SK-MEL-5 (cell line): ENCODE measurements around the gene CHI3L2. TPM values are rescaled to one million over a fixed set of nuclear protein-coding genes. Genes with fewer than 3 reads are reported as not detected.

ENCODE experiments used
- DNase-seq: peaks from one replicate; pipeline ENCODE4 v3.0.0-alpha.2; 2016; ENCODE audit warnings: low read depth, low spot score
- in situ Hi-C: cut with HindIII; loops from 2 replicates; pipeline ENCODE4 v1.10.0; 2016; ENCODE audit warnings: low sequenced_read_pairs, high pct_unique_total_duplicates, low pct_unique_long_range_greater_than_20kb
- total RNA-seq: library from RNA; depleted of rRNA; stranded (reverse); fragments of >200 nt; shearing (Covaris generic); gene quantifications from 2 replicates; pipeline ENCODE4 v1.2.3, GENCODE V29; 2014

The CHI3L2 gene
- total RNA-seq, 1 experiment from 2014 or later = 0.55 TPM

DNA sequence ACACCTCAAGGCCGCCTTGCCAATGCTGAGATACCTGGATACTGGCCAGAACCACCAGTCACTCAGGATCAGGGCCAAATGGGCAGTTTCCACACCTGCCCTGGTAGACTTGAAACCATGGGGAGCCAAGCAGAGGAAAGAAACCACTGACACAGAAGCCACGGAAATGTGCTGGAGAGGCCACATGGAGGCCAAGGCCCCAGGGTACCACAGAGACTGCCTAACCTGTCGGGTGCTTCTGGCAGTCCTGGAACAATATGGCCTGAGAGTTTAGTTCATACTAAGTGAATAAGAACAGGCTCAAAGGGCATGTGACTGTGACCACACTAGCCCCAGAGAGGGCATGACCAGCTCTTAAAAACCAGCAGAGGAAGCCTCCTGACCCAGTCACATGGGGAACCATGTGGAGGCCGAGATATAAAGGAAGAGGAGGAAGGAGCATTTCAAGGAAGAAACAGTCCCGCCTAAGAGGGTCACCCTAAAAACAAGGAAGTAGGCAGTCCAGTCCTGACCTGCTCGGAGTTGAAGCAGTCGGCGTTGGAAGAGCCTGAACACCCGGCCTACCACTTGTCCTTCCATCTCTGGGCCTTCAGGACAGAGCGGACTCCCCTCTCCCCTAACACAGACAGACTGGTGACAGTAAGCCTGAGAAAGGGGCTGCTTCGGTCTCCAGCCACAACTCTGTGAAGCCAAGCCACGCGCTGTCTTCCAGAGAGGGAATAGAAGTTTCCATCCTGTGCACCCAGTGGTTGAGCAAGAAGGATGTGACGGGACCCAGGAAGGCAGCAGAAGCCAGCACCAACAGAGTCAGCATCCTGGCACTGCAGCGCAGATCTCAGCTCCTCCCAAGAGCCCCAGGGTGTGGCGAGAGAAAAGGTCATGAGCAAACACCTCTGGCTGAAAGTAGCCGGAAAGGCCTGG, 27.4 kb upstream of the CHI3L2 start, which contains the start of gene DENND2D:
TSS of gene DENND2D (minus strand) at position 766 of the 921 bp plus-strand sequence. CDS start at position 579, 187 bp downstream.
- DNase-seq = peak; percentile 52
- in situ Hi-C loops = no loop called here

DNA sequence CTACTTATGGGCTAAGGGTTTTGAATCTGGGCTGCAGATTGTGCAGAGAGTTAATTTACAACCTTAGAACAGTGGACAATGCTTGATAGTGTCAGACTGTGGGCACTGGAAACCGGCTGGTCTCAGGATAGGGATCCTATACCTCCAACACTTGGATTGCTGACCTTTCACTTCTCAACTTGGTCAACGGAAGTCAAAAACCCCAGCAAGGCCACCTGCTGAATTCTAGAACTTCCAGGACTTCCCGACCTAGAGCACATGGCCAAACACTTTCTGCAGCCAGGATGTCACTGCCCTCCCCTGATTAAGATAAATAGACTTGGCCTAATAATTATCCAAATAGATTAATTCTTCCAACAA, 26.7 kb upstream of the CHI3L2 start:
- no peak for DNase-seq
- in situ Hi-C loops = no loop called here

DNA sequence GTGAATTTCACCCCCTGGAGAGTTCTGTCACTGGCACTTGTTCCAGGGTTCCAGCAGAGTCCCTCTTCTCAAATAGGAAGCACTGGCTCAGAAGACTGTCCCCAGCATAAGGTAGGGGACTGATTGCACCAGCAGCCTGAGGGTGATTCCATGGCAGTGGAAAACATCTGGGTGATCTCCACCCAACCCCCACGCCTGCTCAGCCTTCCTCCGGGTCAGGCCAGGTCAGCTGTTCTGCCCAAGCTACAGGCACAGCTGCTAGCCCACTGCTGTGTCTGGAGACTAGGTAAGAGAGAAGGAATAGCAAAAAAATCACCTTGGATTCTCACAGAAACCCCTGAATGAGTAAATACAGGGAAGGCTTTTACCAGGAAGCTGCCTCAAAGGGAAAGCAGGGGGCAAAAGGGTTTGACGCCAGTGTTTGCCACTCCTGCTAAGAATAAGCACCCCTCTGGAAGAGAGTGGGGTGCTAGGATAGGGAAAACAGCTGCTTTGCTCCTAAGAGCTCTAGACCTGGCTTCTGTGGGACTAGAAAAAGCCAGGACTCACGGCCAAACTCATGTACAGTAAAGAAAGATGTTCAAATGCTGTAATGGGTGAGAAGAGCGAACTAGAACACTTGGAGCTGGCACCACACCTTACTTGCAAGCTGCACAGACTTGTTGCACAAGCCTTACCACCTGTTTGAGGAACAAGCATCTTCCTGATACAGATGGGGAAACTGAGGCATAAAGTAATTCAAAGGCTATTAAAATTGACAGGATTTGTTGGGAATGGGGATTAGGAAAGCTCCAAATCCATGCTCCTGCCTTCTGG, 26.0 kb upstream of the CHI3L2 start:
- in situ Hi-C loops = no loop called here

DNA sequence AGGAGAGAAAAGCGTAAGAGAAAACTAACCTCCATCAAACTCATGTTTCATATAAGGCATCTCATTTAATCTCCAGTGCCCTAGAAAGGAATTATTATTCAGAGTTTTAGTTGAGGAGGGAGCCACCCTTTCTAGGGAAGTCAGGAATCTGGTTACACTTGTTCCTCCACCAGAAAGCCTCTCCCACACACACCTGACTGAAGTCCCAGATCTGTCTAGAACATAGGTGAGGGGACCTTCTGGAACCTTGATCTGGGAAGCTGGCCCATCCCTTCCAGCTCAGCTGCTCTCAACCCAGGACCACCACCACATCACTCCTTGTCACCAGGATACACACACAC, 25.2 kb upstream of the CHI3L2 start:
- in situ Hi-C loops = no loop called here
- DNase-seq = no peak

More for the DNA sequence above, 26.0 kb upstream of the CHI3L2 start:
- no peak for DNase-seq

DNA sequence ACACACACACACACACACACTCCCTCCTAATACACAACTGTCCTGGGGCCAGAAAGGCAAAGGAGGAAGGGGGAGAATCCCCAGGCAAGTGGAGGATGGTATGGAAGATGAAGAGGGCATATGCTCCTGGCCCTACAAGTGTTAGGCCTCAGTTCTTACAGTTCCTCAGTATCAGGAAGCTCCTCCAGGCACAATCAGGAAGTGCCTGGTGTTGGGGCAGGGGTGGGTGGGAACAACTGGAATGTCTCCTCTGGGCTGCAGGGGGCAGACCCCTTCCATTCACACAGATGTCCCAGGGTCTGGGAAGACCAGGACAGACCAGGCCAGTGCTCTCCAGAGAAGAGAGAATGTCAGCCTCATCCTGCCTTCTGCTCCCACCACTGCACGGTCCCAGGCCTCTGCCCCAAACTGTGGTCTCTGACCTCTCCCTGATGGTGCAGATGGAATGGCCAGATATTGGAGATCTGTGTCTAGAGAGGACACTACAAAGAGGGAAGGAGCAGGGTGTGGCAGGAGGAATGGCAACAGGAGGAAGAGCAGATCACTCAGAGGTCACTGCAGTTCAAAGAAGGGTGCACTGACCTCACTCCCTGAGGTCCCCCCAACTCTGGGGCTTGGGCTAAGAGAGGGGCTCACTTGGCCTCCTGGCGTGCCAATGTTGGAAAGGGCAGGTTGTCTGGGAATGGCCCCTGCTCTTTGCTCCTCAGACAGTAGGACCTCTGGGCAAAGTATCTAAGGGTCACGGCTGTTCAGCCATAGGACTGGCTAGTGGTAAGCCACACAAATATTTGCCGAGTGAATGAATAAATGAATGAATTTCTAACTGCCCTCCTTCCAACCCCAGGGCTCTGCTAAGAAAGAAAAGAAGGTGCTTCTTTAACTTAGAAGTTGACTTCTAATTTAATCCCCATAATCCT, 24.5 kb upstream of the CHI3L2 start:
- no peak for DNase-seq
- in situ Hi-C loops = no loop called here

DNA sequence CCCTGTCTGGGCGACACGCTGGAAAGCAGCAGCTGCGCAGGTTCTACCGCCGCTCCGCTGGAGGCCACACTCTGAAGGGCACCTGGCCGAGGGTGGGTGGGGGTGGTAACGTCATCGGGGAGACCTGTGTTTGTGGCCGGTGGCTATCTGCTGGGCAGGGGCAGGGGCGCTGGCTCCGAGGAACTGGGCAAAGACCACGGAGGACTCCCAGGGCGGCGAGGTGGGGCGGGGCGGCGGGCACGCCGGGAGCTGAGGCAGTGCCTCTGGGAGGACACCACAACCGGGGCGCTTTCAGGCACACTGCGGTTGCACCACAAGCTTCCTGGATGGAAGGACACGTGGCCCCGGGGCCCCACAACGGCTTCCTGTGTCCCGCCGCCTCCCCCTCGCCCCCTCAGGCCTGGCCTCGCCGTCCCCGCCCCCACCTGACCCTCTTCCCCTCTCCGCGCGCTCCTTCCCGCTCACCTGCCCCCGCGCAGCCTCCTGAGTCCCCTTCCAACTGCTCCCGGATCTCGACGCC, 23.8 kb upstream of the CHI3L2 start:
- in situ Hi-C loops = no loop called here
- DNase-seq = no peak

DNA sequence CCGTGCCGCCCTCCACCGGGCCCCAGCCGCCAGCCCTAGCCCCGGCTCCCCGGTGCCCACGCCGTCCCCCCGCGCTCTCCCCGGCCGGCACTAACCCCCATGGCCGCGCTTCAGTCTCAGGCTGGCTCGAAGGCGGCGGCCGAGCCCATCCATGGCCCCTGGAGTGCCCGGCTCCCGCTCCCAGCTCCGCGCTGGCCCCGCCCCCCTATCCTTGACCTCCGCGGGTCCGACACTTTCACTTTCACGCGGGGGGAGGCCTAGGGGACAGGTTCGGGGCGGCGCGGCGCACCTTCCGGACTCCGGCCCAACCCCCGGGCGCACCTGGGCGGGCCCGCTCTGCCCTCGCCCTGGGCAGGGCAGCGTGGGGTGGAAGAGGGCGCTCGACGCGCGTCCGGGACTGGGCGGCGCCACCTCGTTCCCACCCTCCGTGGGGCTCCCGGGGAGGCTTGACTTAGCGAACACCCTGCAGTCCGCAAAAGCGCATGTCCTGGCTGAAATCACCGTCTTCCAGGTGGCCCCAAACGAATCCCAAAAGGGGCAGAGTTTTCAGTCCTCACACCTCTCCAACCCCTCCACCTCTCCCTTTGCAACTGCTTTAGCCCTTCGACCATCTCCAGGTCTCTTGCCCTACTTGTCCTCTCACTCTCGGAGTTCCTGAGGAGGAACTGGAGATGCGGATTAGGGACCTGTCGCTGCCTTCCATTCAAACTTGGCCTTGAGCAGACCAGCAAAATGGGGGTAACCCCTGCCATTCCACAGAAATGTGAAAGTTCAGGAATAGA, 23.1 kb upstream of the CHI3L2 start:
- in situ Hi-C loops = no loop called here
- no peak for DNase-seq

DNA sequence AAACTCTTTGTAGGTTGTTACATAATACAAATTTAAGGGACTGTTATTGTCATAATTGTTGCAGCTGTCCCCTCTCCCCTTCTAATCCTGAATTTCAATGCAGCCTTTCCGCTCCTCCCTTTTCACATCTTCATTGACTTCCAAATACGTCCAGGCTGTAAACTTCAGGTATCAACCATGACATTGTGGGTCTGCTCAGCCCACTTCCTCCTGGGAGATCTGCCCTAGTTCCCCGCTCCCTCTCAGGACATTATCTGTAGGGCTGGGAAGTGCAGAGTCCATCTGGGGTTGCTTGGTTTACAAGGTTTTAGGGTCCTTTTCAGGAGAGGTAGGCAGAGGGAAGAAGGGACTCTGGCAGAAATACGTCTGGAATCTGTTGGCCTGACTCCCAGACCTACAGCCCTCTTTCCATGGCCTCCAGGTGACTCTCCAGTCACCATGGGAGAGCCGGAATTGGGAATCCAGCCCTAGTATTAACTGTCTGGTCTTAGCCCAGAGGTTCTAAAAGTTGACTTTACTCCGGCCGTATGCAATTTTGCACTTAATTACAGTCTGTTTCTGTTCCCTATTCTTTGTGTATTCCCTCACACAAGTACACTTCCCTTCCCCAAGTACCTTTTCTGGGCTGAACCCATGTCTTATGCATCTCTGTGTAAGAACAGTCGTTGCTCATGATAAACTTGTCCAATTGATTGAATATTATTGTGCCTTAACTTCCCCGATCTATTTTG, 22.4 kb upstream of the CHI3L2 start:
- no peak for DNase-seq
- in situ Hi-C loops = no loop called here

DNA sequence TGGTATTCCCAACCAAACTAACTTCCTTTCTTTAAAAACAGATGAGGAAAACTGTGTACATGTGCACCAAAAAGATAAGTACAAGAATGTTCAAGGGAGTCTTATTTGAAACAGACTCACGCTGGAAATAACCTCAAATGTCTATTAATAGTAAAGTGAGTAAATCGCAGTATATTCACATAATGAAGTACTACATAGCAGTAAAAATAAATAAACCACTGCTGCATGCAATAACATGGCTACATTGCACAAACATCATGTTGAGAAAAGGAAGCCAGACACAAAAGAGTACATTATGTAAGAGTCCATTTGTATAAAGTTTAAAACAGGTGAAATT, 21.8 kb upstream of the CHI3L2 start:
- in situ Hi-C loops = no loop called here
- DNase-seq = no peak

DNA sequence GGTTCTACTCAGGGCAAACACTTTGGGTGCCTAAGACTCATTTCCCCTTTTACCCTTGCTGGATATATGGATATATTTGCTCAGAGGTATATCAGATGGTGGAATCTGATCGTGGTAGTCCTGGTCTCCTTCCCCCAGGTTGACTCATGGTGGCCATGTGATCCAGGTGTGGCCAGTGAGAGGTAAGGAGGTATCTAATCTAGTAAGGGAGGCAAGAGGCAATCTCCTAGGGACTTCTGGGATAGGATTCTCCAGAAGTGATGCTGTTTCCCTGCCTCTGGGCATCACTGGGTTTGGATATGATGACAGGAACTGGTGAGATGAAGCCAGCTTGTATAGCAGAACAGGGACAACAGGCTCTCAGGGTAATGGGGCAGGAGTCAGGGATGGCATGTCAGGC, 18.6 kb upstream of the CHI3L2 start:
- in situ Hi-C loops = no loop called here
- DNase-seq = no peak

DNA sequence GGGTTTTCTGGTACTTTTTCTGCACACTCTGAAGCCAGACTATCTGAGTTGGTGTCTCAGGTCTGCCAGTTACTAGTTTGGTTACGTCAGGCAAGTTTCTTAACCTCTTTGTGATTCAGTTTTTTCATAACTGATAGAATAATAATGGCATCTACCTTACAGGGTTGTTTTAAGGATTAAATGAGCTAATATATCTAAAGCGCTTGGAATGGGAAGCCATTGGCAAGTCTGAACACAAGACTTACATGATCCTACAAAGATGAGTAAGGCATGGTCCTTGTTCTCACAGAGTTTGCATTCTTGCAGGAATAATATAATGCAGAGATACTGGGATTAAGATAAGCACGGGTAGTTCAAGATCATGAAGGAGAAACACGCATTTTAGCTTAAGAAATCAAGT, 17.9 kb upstream of the CHI3L2 start:
- no peak for DNase-seq
- in situ Hi-C loops = no loop called here

DNA sequence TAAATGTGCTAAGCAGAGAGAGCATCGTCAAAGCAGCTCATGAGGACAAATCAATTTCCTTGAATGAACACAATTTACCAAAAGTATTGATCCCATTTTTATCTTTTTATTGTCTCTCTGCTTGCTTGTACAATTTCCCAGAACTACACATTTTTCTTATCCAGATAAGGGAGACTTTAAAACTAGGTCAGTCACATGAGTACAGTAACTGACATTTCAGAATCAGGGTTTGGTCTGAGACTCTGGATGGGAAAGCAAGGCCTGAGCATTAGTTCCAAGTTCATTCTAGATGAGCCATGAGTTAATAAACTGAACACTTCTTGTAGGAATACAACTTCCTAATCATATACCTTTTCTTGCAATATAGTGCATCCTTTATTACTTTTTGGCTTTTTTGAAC, 15.6 kb upstream of the CHI3L2 start:
- in situ Hi-C loops = no loop called here
- no peak for DNase-seq

DNA sequence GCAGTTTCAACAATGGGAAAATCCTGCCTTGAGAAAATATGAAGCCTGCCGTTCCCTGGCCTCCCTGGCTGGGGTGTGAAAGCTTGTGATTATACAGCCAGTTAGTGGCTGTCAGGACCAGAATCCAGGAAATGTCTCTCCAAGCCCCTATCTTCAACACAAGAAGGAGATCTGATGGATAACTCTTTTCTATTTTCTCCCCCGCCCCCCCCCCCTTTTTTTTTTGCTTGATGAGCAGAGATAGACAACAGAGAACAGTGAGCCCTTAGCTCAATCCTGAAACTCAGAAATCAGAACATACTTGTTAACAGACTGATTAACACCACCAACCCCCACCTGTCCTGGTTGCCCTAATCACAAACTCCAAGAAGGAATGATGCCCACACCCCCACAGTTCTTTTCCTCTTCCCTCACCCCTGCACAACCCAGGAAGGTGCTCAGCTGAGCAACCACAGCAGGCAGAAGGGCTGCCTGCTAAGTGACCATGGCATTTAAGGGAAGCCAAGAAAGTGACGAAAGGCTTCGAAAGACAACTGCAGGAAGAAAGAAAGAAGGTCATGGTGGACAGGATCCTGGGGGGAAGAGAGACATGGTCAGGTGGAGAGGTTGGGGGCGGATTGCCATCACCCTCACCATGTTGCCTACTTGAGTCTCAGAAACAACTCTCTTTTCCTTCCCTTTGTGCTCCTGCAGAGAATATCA, 14.7 kb upstream of the CHI3L2 start:
- DNase-seq = no peak
- in situ Hi-C loops = no loop called here

DNA sequence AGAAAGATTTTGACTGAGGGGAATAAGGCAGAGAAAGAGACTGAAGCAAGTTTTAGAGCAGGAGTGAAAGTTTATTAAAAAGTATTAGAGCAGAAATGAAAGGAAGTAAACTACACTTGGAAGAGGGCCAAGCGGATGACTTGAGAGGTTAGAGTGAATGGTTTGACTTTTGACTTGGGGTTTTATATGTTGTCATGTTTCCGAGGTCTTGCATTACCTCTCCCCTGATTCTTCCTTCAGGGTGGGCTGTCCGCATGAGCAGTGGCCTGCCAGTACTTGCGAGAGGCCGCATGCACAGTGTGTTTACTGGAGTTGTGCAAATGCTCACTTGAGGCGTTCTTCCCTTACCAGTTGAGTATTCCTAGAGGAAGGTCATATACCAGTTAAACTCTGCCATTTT, 14.1 kb upstream of the CHI3L2 start:
- in situ Hi-C loops = no loop called here
- DNase-seq = no peak

DNA sequence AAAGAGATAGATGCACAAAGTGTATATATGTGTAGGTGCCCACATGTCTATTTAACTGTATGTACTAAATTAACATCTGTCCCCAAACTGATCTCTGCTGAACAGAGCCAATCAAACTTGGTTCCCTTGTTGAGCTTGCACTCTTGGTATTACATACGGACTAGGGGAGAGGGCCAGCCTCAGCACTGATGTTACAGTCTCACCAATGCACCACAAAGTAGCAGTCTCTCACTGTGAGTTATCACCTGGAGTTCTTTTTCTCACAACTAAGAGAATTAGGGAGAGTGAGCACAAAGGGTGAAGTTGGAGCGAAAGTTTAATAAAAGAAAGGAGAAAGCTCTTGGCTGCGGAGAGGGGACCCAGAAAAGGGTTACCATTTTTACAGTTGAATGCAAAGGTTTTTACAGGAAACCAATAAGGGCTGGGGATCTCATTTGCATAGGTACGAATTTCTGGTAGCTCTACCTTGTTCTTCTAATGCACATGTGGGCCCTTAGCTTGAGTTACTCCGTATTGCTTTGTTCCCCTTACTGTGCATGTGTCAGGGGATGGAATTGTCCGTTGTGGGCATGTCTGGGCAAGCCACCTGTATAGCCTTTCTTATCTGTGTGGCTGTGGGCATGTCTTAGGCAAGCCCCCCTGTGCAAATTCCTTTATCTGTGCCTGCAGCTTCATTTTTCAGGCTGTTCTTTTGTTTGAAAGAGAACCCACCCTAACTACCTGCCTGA, 13.3 kb upstream of the CHI3L2 start:
- in situ Hi-C loops = no loop called here

More for the DNA sequence above, 13.3 kb upstream of the CHI3L2 start:
- DNase-seq = no peak
